HG02885 (cell line): ENCODE data around the gene MFAP4.

Experiments
- ATAC-seq: cut with Tn5 transposase; IDR thresholded peaks from one replicate; pipeline ENCODE4 v1.9.1; 2021; ENCODE audit warnings: mild to moderate bottlenecking; ENCODE audit not compliant: unreplicated experiment, poor library complexity

The MFAP4 gene

GRCh38 chr17:19387921-19388521, 1.0 kb upstream of the MFAP4 start:
- no peak for ATAC-seq

- no peak for ATAC-seq
Measured at GRCh38 chr17:19386051-19386929, 700 bp downstream of the MFAP4 start.

GRCh38 chr17:19385521-19385983, 1.4 kb downstream of the MFAP4 start:
- ATAC-seq = no peak

DNA sequence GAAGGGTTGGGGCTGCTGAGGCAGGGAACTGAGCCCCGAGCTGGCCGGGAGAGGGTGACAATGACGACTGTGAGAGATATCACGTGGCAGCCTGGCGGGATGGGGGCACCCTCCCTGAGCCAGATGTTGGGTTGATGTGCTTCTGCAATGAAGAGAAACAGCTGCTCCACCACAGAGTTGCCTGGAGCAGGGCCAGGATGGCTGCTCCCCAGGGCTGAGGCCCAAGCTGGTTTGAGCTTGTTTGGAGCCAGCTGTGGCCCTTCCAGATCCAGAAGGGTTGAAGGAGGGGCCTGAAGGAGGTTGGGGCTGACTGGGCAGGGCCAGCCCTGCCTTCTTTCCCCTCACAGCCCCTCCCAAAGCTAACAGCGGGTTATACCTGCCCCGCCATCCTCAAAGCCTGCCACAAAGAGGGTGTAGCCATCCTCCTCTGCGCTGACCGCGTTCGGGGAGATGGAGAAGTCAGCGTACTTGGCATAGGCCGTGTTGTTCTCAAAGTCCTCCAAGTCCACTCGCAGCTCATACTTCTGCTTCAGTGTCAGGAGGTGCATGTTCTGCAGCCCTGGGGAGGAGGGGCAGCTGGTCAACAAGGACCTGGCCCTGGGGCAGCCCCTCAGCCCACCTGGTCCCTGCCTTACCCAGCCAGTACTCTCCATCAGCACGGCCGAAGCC, 2.1 kb downstream of the MFAP4 start:
- ATAC-seq = no peak

DNA sequence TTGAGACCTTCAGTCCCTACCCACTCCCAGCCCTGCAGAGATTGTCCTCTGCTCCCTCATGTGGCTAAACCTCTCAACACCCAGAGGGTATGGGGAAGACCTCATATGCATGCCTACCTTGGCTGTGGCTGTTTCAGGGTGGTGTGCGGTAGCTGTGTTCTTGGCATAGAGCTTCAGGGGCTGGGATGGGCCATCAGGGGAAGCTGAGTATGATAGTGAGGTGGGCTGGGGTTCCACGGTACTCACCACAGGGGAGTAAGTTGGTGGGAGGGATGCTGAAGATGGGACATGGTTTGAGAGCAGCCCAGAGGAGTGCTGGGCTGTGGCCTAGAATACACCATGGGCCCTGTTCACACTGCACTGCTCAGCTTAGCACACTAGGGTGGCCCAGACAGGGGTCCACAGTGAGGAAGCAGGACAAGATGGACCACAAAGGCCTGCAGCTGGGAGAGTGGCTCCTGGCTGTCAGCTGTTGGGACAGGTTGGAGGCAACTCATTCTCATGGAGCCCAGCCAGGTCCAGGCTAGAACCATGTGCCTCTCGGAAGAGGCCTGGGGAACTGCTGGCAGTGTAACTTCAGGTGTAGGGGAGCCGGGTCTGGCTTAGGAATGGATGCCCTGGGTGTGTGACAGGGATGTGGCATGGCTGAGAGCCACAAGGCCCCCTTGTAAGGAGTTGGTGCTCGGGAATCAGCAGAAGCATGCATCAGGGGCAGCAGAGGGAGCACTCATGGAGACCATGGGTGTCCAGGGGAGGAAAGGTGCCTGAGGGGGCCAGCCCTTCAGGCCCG, 3.1 kb downstream of the MFAP4 start:
- no peak for ATAC-seq

GRCh38 chr17:19382531-19383444, 4.2 kb downstream of the MFAP4 start:
- ATAC-seq = no peak

GRCh38 chr17:19381741-19382444, 5.1 kb downstream of the MFAP4 start:
- no peak for ATAC-seq

GRCh38 chr17:19381361-19381740, 5.6 kb downstream of the MFAP4 start:
- no peak for ATAC-seq

GRCh38 chr17:19380481-19381301, 6.3 kb downstream of the MFAP4 start:
- no peak for ATAC-seq

DNA sequence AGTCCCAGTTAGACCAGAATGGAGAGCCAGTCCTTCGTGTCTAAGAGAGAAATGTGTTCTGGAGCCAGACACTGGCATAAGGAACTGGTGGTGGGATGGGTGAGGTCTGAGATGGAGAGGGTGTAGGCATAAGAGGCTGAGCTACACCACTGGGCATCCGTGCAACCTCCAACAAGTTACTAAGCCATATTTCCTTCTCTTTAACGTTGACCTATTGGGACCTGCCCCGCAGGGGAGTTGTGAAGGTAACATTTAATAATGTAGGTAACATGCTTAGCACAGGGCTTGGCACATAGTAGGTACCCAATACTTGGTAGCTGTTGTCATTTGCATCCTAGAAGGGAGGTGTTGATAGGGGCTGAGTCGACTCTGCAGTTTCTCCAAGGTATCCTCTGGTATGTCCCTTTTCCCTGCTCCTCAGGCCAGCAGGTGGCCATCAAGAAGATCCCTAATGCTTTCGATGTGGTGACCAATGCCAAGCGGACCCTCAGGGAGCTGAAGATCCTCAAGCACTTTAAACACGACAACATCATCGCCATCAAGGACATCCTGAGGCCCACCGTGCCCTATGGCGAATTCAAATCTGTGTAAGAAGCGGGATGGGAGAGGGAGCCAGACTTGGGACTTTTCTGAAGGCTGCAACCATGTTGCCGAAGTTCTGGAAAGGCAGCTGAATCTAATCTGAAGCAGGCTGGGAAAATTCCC, 7.5 kb downstream of the MFAP4 start:
- no peak for ATAC-seq

DNA sequence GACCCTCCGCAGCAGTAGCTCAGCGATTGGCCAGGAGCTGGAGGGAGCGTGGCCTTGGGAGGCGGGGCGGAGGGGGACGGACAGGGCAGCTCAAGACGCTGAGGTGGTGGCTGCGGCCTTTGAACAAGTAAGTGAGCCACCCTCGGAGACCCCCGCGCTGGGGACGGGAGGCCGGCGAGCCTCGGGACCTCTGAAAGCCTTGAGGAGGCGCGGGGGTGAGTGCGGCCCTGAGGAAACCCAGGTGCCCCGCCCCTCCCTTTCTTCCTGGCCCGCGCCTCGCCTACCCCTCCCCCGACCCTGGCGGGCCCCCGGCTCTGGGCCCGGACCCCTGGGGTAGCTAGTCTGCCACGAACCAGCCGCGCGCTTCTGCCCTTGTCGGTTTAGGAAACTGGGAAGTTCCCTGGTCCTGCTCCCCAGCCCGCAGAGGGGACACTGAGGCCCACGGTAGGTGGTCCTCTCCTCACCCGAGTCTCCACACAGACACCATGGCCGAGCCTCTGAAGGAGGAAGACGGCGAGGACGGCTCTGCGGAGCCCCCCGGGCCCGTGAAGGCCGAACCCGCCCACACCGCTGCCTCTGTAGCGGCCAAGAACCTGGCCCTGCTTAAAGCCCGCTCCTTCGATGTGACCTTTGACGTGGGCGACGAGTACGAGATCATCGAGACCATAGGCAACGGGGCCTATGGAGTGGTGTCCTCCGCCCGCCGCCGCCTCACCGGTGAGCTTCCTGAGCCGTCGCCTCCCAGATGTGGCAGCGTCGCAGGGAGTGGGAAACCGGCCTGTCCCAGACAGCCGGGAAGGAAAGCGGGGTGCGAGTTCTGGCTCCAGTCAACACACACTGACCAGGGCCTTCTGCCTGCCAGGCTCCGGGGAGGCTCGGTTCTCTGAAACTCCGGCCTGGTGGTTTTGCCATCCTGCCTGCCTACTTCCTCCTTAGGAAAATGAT, 8.3 kb downstream of the MFAP4 start, which contains the start of gene MAPK7:
TSS of gene MAPK7 (plus strand) at position 83 of the 945 bp plus-strand sequence. CDS start at position 486, 403 bp downstream.
- ATAC-seq = peak; percentile 14

DNA sequence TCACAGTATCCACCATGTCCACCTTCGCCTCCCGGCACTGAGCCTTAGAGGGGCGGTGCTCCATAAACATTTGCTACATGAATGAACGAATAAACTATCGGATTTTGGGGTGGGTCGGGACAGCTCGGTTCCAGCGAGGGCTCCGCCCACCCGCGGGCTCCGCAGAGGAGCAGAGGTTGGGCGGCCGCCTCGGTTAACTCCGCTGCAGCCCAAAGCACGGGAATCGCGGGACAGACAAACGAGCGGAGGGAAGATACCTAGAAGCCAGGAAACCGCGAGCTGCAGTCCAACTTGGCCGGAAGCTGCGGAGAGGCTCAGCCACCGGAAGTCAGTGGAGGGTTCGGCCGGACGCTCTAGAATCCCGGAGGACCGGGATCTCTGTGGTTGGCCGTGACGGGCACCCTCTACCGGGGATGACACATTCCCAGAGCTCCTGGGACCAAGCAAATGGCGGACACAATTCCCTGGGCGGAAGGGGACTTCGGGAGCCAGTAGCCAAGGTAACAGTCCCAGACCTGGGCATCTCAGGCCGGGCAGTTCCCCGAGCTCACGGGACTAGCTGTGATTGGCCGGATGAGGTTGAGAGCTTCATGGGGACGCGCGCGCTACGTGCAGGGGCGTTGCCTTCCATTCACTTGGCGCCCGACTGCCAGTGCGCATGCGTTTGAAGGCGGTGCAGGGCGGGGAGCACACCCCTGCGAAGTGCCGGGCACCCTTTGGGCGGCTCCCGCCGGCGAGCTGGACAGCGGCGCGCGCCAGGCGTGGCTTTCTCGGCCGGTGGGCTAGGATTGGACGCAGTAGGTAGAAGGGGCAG, 9.2 kb downstream of the MFAP4 start:
- ATAC-seq = peak; percentile 94

- ATAC-seq = no peak
Measured at GRCh38 chr17:19376811-19377210, 10.2 kb downstream of the MFAP4 start.

DNA sequence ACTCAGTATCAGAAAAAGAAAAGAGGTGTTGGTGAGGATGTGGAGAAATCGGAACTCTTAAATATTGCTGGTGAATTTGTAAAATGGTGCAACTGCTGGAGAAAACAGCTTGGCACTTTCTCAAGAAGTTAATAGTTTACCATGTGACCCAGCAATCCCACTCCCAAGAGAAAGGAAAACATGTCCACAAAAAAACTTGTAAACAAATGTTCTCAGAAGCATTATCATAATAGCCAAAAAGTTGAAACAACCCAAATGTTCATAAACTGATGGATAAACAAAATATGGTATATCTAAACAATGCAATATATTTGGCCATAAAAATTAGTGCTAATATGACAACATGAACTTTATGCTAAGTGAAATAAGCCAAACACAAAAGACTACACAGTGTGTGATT, 11.3 kb downstream of the MFAP4 start:
- ATAC-seq = no peak

GRCh38 chr17:19374136-19374535, 12.9 kb downstream of the MFAP4 start:
- ATAC-seq = no peak
